ENCODE data around the gene ARHGAP22.

ARHGAP22 gene

DNA sequence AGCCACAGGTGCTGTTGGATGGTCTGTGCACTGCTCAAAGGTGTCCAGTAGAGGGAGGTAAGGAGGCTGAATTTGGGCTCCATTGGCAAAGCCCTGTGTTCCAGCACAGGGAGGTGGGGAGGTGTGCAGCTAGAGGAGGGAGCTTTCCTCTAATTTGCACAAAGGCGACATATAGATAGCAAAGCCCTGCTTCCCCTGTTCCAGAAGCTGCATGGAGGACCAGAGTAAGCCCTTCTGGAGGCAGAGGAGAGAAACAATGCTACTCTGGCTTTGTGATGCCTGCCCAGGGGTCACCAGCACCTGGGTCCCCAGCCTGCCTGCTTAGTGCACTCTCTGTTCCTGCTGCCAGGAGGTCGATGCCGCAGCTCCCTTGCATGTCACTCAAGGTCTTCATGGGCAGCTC is 3.4 kb upstream of the ARHGAP22 start:
- no peak for DNase-seq (ENCODE audit: extremely low read depth, low read depth)

DNA sequence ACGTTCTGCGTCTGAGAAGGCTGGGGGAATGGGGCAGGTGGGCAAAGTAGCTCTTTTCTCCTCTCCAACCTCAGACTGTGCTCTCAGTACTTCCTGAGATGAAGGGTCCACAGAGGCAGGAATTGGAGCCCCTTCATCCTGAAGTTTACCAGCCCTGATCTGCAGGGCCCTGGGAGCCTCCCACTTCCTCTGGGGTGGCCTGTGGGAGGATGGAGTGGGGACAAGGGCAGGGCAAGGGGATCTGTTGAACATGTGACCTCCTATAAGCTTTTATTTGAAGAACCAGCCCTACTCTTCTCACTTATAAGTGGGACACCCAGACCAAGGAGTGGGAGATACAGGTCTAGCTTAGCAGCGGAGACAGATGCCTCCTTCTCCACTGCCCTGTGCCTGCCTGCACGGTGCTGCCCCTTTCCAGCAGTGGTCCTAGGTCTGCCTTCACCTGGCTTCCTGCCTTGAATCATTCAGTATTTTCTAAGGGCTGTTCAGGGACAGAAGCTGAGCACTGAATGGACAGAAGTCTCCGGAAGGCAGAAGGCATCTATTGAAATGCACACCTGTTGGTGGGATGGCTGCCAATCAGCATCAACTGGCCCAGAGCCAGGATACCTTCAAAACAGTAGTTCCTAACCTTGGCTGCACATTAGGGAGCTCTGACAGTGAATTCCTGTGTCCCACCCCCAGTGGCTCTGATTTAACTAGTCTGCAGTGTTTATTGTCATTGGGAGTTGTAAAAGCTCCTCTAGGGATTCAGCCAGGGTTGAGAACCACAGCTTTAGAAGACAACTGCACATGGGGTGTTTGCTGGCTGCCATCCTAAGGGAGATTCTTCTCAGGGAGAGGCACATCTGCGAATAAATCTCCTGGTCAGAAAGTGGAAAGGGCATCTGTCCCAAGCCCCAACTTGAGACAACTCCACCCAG is 2.7 kb upstream of the ARHGAP22 start:
- TF ChIP-seq CTCF (IDR thresholded peaks at IDR 0.05; ENCODE audit: low read depth, low read length, missing control alignments): no peak
- DNase-seq (ENCODE audit: extremely low read depth, low read depth): no peak
- H3K4me3 ChIP-seq (replicated peaks; ENCODE audit: low read depth, low read length): no peak overlapping the region

More for the DNA sequence above, 3.4 kb upstream of the ARHGAP22 start:
- H3K4me3 ChIP-seq (replicated peaks; ENCODE audit: low read depth, low read length): no peak overlapping the region
- peak; percentile 87 for TF ChIP-seq CTCF (IDR thresholded peaks at IDR 0.05; ENCODE audit: low read depth, low read length, missing control alignments)

GRCh38 chr10:48606530-48607355 is 1.9 kb upstream of the ARHGAP22 start:
- no peak overlapping the region for H3K4me3 ChIP-seq (replicated peaks; ENCODE audit: low read depth, low read length)
- TF ChIP-seq CTCF (IDR thresholded peaks at IDR 0.05; ENCODE audit: low read depth, low read length, missing control alignments): no peak
- DNase-seq (ENCODE audit: extremely low read depth, low read depth): peak; percentile 79

DNA sequence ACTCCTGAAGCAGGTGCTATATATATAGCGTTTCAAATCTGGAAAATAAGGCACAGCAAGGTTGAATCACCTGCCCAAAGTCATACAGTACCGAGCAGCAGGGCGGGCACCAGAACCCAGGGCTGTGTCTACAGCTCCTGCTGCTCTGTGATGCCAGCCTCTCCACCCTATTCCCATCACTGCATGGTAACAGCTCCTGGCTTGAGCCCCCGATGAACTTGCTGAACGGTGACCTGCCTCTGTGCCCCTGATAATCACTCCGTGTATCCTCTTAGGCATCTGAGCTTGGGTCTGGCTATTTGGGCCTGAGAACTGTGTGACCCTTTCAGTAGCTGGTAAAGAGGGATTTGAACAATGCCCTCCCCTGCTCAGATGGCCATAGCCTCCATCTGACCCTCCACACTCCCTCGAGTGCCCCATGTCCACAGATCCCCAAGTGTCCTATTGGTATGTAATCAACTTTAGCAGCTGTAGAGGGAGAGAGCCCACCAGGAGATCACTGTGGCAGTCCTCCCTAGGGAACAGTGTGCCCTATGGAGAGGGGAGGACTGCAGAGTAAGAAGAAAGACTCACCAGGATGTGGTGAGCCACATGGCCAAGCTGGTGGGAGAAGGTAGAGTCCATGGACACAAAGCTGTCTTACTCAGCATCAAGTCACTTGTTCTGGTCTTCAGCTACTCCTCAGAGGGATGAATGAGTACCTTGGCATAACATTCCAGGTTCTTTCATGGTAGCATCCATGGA is 1.1 kb upstream of the ARHGAP22 start:
- no peak for DNase-seq (ENCODE audit: extremely low read depth, low read depth)
- no peak for TF ChIP-seq CTCF (IDR thresholded peaks at IDR 0.05; ENCODE audit: low read depth, low read length, missing control alignments)
- peak overlapping the region; percentile 68; the same call in 1 of the 2 replicates for H3K4me3 ChIP-seq (replicated peaks; ENCODE audit: low read depth, low read length)

DNA sequence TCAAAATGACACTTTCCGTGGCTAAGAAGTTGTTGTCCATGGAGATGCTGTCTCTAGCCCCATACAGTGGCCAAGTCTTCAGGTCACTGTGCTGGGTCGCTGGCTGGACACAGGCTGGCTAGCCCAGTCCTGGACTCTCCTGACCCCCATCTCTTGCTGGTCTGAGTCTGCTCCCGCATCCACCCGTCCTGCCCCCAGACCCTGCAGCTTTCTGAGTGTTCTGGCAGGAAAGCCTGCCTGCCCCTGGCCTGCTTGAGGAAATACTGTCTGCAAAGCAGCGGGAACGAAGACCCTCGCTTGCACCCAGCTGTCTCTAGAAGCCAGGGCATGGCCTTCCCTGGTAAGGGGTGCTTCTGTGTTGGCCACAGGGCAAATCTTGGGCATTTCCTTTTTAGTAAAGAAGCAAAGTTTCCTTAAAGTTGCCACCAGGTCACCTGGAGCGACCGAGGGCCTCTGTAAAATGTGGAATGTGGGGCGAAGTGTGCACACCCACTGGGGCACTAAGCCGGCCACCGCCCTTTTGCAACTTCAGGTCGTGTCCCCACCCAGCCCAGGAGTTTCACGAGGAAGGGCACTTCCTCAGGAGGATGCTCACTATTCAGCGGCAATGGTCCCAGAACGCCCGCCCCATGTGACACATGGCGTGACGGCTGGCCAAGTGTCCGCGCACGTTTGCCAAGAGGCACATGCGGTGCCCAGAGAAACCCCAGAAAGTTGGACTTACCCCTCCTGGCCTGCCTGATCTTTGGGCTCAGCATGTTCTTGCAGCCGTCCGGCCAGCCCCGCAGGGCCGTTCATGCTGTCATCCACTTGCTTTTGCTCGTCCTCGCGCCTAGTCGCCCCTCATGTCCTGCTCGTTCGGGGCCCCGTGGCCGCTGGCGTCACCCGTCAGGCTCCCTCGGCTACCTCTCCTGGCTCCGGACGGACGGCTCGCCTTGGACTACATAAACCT is 558 bp downstream of the ARHGAP22 start:
- no peak for DNase-seq (ENCODE audit: extremely low read depth, low read depth)
- peak overlapping the region; percentile 68 for H3K4me3 ChIP-seq (replicated peaks; ENCODE audit: low read depth, low read length)
- no peak for TF ChIP-seq CTCF (IDR thresholded peaks at IDR 0.05; ENCODE audit: low read depth, low read length, missing control alignments)

Measured in HFF-Myc (cell line).